Hepatocyte (in vitro differentiated cells): ENCODE results near the gene MRRF. TPM values are rescaled to one million over a fixed set of nuclear protein-coding genes. Genes with fewer than 3 reads are reported as not detected.

Source experiments
- DNase-seq: peaks from one replicate; pipeline ENCODE4 v3.0.0-alpha.2; 2016; ENCODE audit warnings: low spot score
- H2AFZ ChIP-seq: fragments of 200-600 bp; sonication (generic); 2 replicates; pipeline ENCODE4 v1.6.0; 2016; ENCODE audit warnings: antibody characterized with exemption, mild to moderate bottlenecking
- H3K27ac ChIP-seq: fragments of 200-600 bp; sonication (generic); 2 replicates; pipeline ENCODE4 v1.5.1; 2016; ENCODE audit warnings: mild to moderate bottlenecking
- H3K27me3 ChIP-seq: fragments of 200-600 bp; sonication (generic); 2 replicates; pipeline ENCODE4 v1.6.1; 2016
- H3K36me3 ChIP-seq: fragments of 200-600 bp; sonication (generic); replicated peaks from 2 replicates; pipeline ENCODE4 v1.5.1; 2016; ENCODE audit warnings: low read depth; ENCODE audit not compliant: insufficient read depth
- H3K4me1 ChIP-seq: fragments of 200-600 bp; sonication (generic); 2 replicates; pipeline ENCODE4 v1.5.1; 2016; ENCODE audit warnings: mild to moderate bottlenecking, moderate library complexity; ENCODE audit not compliant: insufficient read depth
- H3K4me2 ChIP-seq: fragments of 200-600 bp; sonication (generic); 2 replicates; pipeline ENCODE4 v1.6.0; 2016
- H3K4me3 ChIP-seq: fragments of 200-600 bp; sonication (generic); 2 replicates; pipeline ENCODE4 v1.5.1; 2016; ENCODE audit warnings: mild to moderate bottlenecking
- H3K79me2 ChIP-seq: fragments of 200-600 bp; sonication (generic); 2 replicates; pipeline ENCODE4 v1.6.0; 2017; ENCODE audit warnings: mild to moderate bottlenecking
- H3K9me2 ChIP-seq: fragments of 200-600 bp; sonication (generic); replicated peaks from 2 replicates; pipeline ENCODE4 v1.6.0; 2017; ENCODE audit warnings: mild to moderate bottlenecking; ENCODE audit not compliant: insufficient read depth
- H3K9me3 ChIP-seq: fragments of 200-600 bp; sonication (generic); 2 replicates; pipeline ENCODE4 v1.5.1; 2016; ENCODE audit warnings: low read depth, mild to moderate bottlenecking
- H4K20me1 ChIP-seq: fragments of 200-600 bp; sonication (generic); 2 replicates; pipeline ENCODE4 v1.6.0; 2016; ENCODE audit warnings: mild to moderate bottlenecking; ENCODE audit not compliant: insufficient read depth, poor library complexity, severe bottlenecking
- EZH2 ChIP-seq: fragments of 200-600 bp; sonication (generic); IDR thresholded peaks from 2 replicates; pipeline ENCODE4 v1.6.1; 2016; ENCODE audit warnings: antibody characterized with exemption, mild to moderate bottlenecking, borderline replicate concordance
- EZH2phosphoT487 ChIP-seq: fragments of 200-600 bp; sonication (generic); IDR thresholded peaks from one replicate; pipeline ENCODE4 v1.6.1; 2018; ENCODE audit warnings: antibody characterized with exemption, mild to moderate bottlenecking, low read depth, moderate library complexity; ENCODE audit not compliant: unreplicated experiment, severe bottlenecking
- WGBS: methylation state at CpG from one replicate; pipeline ENCODE4 v1.1.6; 2016; ENCODE audit warnings: low lambda C conversion rate; ENCODE audit errors: missing lambda C conversion rate; 5-methylcytosine and 5-hydroxymethylcytosine counted together
- polyA plus RNA-seq: library from polyadenylated mRNA; unstranded; fragments of >200 nt; fragmentation: Nextera tagmentation; extraction: Ambion mirVana; gene quantifications from 2 replicates; pipeline ENCODE4 v1.2.1, GENCODE V29; 2016
- total RNA-seq: library from RNA; depleted of rRNA; stranded (reverse); fragments of >200 nt; gene quantifications from 2 replicates; pipeline ENCODE4 v1.2.3, GENCODE V29; 2014
- TF ChIP-seq, protein P1 (sequence below): fragments of 200-600 bp; sonication (generic); IDR thresholded peaks from 2 replicates; pipeline ENCODE4 v1.5.1; 2016; ENCODE audit warnings: antibody characterized with exemption, mild to moderate bottlenecking; ENCODE audit not compliant: poor library complexity

The MRRF gene
- total and polyA plus RNA-seq, 2 experiments from 2014 or later, result 26.8 to 32.9 TPM

- Histone ChIP-seq H3K4me3 (no peak overlapping the region), H3K9me2 (no peaks in the 10 kb centered on the region), H3K79me2 (no peaks in the 10 kb centered on the region), H3K4me2 (peak overlapping the region; percentile 77), H3K36me3 (no peaks in the 10 kb centered on the region), H4K20me1 (no peaks in the 10 kb centered on the region), H3K27ac (no peak overlapping the region), H3K27me3 (peaks cover 100% of the 10 kb centered on the region), H3K4me1 (peaks cover 19% of the 10 kb centered on the region), H3K9me3 (no peaks in the 10 kb centered on the region), H2AFZ (peak overlapping the region; percentile 60)
- DNase-seq, result no peak
- TF ChIP-seq EZH2, result peak; percentile 94
- TF ChIP-seq EZH2phosphoT487, result peak; percentile 59
- TF ChIP-seq, protein P1, sequence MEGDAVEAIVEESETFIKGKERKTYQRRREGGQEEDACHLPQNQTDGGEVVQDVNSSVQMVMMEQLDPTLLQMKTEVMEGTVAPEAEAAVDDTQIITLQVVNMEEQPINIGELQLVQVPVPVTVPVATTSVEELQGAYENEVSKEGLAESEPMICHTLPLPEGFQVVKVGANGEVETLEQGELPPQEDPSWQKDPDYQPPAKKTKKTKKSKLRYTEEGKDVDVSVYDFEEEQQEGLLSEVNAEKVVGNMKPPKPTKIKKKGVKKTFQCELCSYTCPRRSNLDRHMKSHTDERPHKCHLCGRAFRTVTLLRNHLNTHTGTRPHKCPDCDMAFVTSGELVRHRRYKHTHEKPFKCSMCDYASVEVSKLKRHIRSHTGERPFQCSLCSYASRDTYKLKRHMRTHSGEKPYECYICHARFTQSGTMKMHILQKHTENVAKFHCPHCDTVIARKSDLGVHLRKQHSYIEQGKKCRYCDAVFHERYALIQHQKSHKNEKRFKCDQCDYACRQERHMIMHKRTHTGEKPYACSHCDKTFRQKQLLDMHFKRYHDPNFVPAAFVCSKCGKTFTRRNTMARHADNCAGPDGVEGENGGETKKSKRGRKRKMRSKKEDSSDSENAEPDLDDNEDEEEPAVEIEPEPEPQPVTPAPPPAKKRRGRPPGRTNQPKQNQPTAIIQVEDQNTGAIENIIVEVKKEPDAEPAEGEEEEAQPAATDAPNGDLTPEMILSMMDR, result no peak
- WGBS, result 2% methylated on average over 59 of the region's 59 CpGs
Observed at GRCh38 chr9:122218935-122219855, 45.5 kb upstream of the MRRF start.

- H3K27me3 ChIP-seq, result peaks cover 100% of the 10 kb centered on the region
- H3K9me2 ChIP-seq, result no peaks in the 10 kb centered on the region
- no peak overlapping the region for H3K4me3 ChIP-seq
- H4K20me1 ChIP-seq, result no peaks in the 10 kb centered on the region
- H3K27ac ChIP-seq, result no peak overlapping the region
- H3K4me1 ChIP-seq, result peaks cover 18% of the 10 kb centered on the region
- no peaks in the 10 kb centered on the region for H3K9me3 ChIP-seq
- TF ChIP-seq, protein P1, result no peak
- TF ChIP-seq EZH2phosphoT487 (peak; percentile 67), EZH2 (peak; percentile 92)
- H3K79me2 ChIP-seq, result no peaks in the 10 kb centered on the region
- DNase-seq, result no peak
- WGBS, result 2% methylated on average over 57 of the region's 57 CpGs
- peak overlapping the region; percentile 60 for H2AFZ ChIP-seq
- peak overlapping the region; percentile 77 for H3K4me2 ChIP-seq
- no peaks in the 10 kb centered on the region for H3K36me3 ChIP-seq
Observed at GRCh38 chr9:122219856-122220672, 44.6 kb upstream of the MRRF start.

GRCh38 chr9:122220673-122221182, 44.0 kb upstream of the MRRF start:
- H3K27ac ChIP-seq, result no peak overlapping the region
- TF ChIP-seq EZH2phosphoT487, result no peak
- TF ChIP-seq, protein P1, result no peak
- no peak for TF ChIP-seq EZH2
- no peaks in the 10 kb centered on the region for H3K36me3 ChIP-seq
- no peak for DNase-seq
- WGBS, result 9% methylated on average over 18 of the region's 18 CpGs
- H3K4me2 ChIP-seq, result peak overlapping the region; percentile 77
- peaks cover 100% of the 10 kb centered on the region for H3K27me3 ChIP-seq
- H2AFZ ChIP-seq, result no peak overlapping the region
- H4K20me1 ChIP-seq, result no peaks in the 10 kb centered on the region
- H3K4me3 ChIP-seq, result no peak overlapping the region
- no peaks in the 10 kb centered on the region for H3K9me2 ChIP-seq
- no peaks in the 10 kb centered on the region for H3K79me2 ChIP-seq
- no peaks in the 10 kb centered on the region for H3K9me3 ChIP-seq
- H3K4me1 ChIP-seq, result peaks cover 18% of the 10 kb centered on the region
